ENCODE measurements around the gene KCTD16. TPM values are rescaled to one million over a fixed set of nuclear protein-coding genes. Genes with fewer than 3 reads are reported as not detected.

The KCTD16 gene
- polyA plus RNA-seq, 1 donor, result 2.9 TPM

- DNase-seq, result no peak
Observed at GRCh38 chr5:144166696-144167095, 4.0 kb upstream of the KCTD16 start.

GRCh38 chr5:144167998-144168397 is 2.7 kb upstream of the KCTD16 start:
- DNase-seq, result no peak

GRCh38 chr5:144169904-144170275 is 783 bp upstream of the KCTD16 start:
- DNase-seq, result no peak

GRCh38 chr5:144173766-144174165 is 3.1 kb downstream of the KCTD16 start:
- no peak for DNase-seq

- DNase-seq, result no peak
Observed at GRCh38 chr5:144177548-144177947, 6.9 kb downstream of the KCTD16 start.

GRCh38 chr5:144179226-144179625 is 8.6 kb downstream of the KCTD16 start:
- DNase-seq, result no peak

GRCh38 chr5:144183254-144183889 is 12.7 kb downstream of the KCTD16 start:
- DNase-seq, result no peak

- no peak for DNase-seq
Observed at GRCh38 chr5:144187699-144188294, 17.1 kb downstream of the KCTD16 start.

- no peak for DNase-seq
Observed at GRCh38 chr5:144189800-144190429, 19.2 kb downstream of the KCTD16 start.

- no peak for DNase-seq
Observed at GRCh38 chr5:144191531-144191930, 20.9 kb downstream of the KCTD16 start.

- no peak for DNase-seq
Observed at GRCh38 chr5:144191998-144192397, 21.3 kb downstream of the KCTD16 start.

- no peak for DNase-seq
Observed at GRCh38 chr5:144192661-144193060, 22.0 kb downstream of the KCTD16 start.

- no peak for DNase-seq
Observed at GRCh38 chr5:144194144-144194543, 23.5 kb downstream of the KCTD16 start.

GRCh38 chr5:144195448-144195847 is 24.8 kb downstream of the KCTD16 start:
- no peak for DNase-seq

GRCh38 chr5:144196612-144197011 is 25.9 kb downstream of the KCTD16 start:
- no peak for DNase-seq

- no peak for DNase-seq
Observed at GRCh38 chr5:144198386-144198785, 27.7 kb downstream of the KCTD16 start.

- DNase-seq, result no peak
Observed at GRCh38 chr5:144201588-144201987, 30.9 kb downstream of the KCTD16 start.

- no peak for DNase-seq
Observed at GRCh38 chr5:144202072-144202471, 31.4 kb downstream of the KCTD16 start.

- no peak for DNase-seq
Observed at GRCh38 chr5:144202726-144203125, 32.1 kb downstream of the KCTD16 start.

- peak; percentile 71 for DNase-seq
Observed at GRCh38 chr5:144203750-144204596, 33.3 kb downstream of the KCTD16 start.

- DNase-seq, result no peak
Observed at GRCh38 chr5:144205141-144205551, 34.5 kb downstream of the KCTD16 start.

GRCh38 chr5:144206141-144206540 is 35.5 kb downstream of the KCTD16 start:
- no peak for DNase-seq
